ENCODE measurements around the gene ARID2.

ARID2 gene

GRCh38 chr12:45866299-45866698 is 136.8 kb downstream of the ARID2 start:
- DNase-seq (ENCODE audit: low read depth in 2 of 2) = no peak

GRCh38 chr12:45872446-45872845 is 142.9 kb downstream of the ARID2 start:
- DNase-seq (ENCODE audit: low read depth in 2 of 2) = no peak

GRCh38 chr12:45877069-45877468 is 147.6 kb downstream of the ARID2 start:
- no peak for DNase-seq (ENCODE audit: low read depth in 2 of 2)

GRCh38 chr12:45878630-45879255 is 149.2 kb downstream of the ARID2 start:
- no peak for DNase-seq (ENCODE audit: low read depth in 2 of 2)

- no peak for DNase-seq (ENCODE audit: low read depth in 2 of 2)
Observed at GRCh38 chr12:45879363-45879895, 149.9 kb downstream of the ARID2 start.

- DNase-seq (ENCODE audit: low read depth in 2 of 2) = no peak
Observed at GRCh38 chr12:45880533-45880932, 151.0 kb downstream of the ARID2 start.

- no peak for DNase-seq (ENCODE audit: low read depth in 2 of 2)
Observed at GRCh38 chr12:45883187-45883586, 153.7 kb downstream of the ARID2 start.

GRCh38 chr12:45886685-45887084 is 157.2 kb downstream of the ARID2 start:
- DNase-seq (ENCODE audit: low read depth in 2 of 2) = no peak

- no peak for DNase-seq (ENCODE audit: low read depth in 2 of 2)
Observed at GRCh38 chr12:45887544-45887943, 158.0 kb downstream of the ARID2 start.

GRCh38 chr12:45890276-45890675 is 160.8 kb downstream of the ARID2 start:
- no peak for DNase-seq (ENCODE audit: low read depth in 2 of 2)

- DNase-seq (ENCODE audit: low read depth in 2 of 2) = no peak
Observed at GRCh38 chr12:45893240-45893639, 163.7 kb downstream of the ARID2 start.

- no peak for DNase-seq (ENCODE audit: low read depth in 2 of 2)
Observed at GRCh38 chr12:45895961-45896360, 166.5 kb downstream of the ARID2 start.

- no peak for DNase-seq (ENCODE audit: low read depth in 2 of 2)
Observed at GRCh38 chr12:45898094-45898493, 168.6 kb downstream of the ARID2 start.

GRCh38 chr12:45907955-45908354 is 178.4 kb downstream of the ARID2 start:
- DNase-seq (ENCODE audit: low read depth in 2 of 2) = no peak

GRCh38 chr12:45909041-45909713 is 179.7 kb downstream of the ARID2 start:
- no peak for DNase-seq (ENCODE audit: low read depth in 2 of 2)

- DNase-seq (ENCODE audit: low read depth in 2 of 2) = no peak
Observed at GRCh38 chr12:45912774-45913173, 183.3 kb downstream of the ARID2 start.

GRCh38 chr12:45913631-45914030 is 184.1 kb downstream of the ARID2 start:
- DNase-seq (ENCODE audit: low read depth in 2 of 2) = no peak

- peak; percentile 43 to 53 for DNase-seq (ENCODE audit: low read depth in 2 of 2)
Observed at GRCh38 chr12:45914090-45914489, 184.6 kb downstream of the ARID2 start.

GRCh38 chr12:45915405-45915804 is 185.9 kb downstream of the ARID2 start:
- DNase-seq (ENCODE audit: low read depth in 2 of 2) = no peak

- no peak for DNase-seq (ENCODE audit: low read depth in 2 of 2)
Observed at GRCh38 chr12:45918818-45919217, 189.3 kb downstream of the ARID2 start.

- no peak for DNase-seq (ENCODE audit: low read depth in 2 of 2)
Observed at GRCh38 chr12:45928309-45928708, 198.8 kb downstream of the ARID2 start.

GRCh38 chr12:45930369-45930768 is 200.9 kb downstream of the ARID2 start:
- DNase-seq (ENCODE audit: low read depth in 2 of 2) = no peak

GRCh38 chr12:45933504-45933903 is 204.0 kb downstream of the ARID2 start:
- no peak for DNase-seq (ENCODE audit: low read depth in 2 of 2)
